Lung (tissue), 12 donors: ENCODE data around the gene ACTL6B. TPM values are rescaled to one million over a fixed set of nuclear protein-coding genes. Genes with fewer than 3 reads are reported as not detected.

Source experiments
- ATAC-seq: fragments of 200-7000 bp; cut with Tn5 transposase; one replicate; pipeline ENCODE4 v1.9.1; 2020; ENCODE audit warnings: moderate number of reproducible peaks; ENCODE audit not compliant: insufficient read depth, low FRiP score
- DNase-seq, 3 donors: peaks; one replicate each; pipeline ENCODE4 v3.0.0-alpha.2; 2013 to 2017
- H3K27ac ChIP-seq, 2 donors: one replicate each; pipeline ENCODE4 v1.5.1; 2013; ENCODE audit warnings: mild to moderate bottlenecking in 2 of 2, moderate library complexity in 2 of 2, control low read depth in 1 of 2, inconsistent platforms in 1 of 2, low read depth in 1 of 2, low read length in 1 of 2
- H3K27me3 ChIP-seq, 3 donors: one replicate each; pipeline ENCODE4 v1.5.1; 2013; ENCODE audit warnings: low read length in 2 of 3; ENCODE audit not compliant: control insufficient read depth in 3 of 3, insufficient read depth in 3 of 3
- H3K36me3 ChIP-seq, 4 donors: one replicate each; pipeline ENCODE4 v1.5.1; 2013; ENCODE audit warnings: low read length in 4 of 4, mild to moderate bottlenecking in 1 of 4, moderate library complexity in 1 of 4; ENCODE audit not compliant: control insufficient read depth in 4 of 4, insufficient read depth in 4 of 4
- H3K4me1 ChIP-seq, 5 donors: one replicate each; pipeline ENCODE4 v1.5.1; 2013; ENCODE audit warnings: low read length in 5 of 5, mild to moderate bottlenecking in 2 of 5, moderate library complexity in 1 of 5; ENCODE audit not compliant: control insufficient read depth in 5 of 5, insufficient read depth in 5 of 5
- H3K4me3 ChIP-seq: one replicate; pipeline ENCODE4 v1.5.1; 2013; ENCODE audit warnings: mild to moderate bottlenecking, control low read depth, moderate library complexity
- H3K9ac ChIP-seq, 2 donors: one replicate each; pipeline ENCODE4 v1.5.1; 2013; ENCODE audit warnings: low read length in 2 of 2, control low read depth in 1 of 2; ENCODE audit not compliant: insufficient read depth in 1 of 2
- H3K9me3 ChIP-seq, 4 donors: one replicate each; pipeline ENCODE4 v1.5.1; 2013; ENCODE audit warnings: low read length in 3 of 4, mild to moderate bottlenecking in 1 of 4, moderate library complexity in 1 of 4; ENCODE audit not compliant: control insufficient read depth in 4 of 4, insufficient read depth in 3 of 4
- CTCF ChIP-seq: IDR thresholded peaks from 2 replicates; pipeline ENCODE4 v1.5.1; 2012; ENCODE audit warnings: mild to moderate bottlenecking; ENCODE audit errors: control extremely low read depth, extremely low read depth
- WGBS, 2 donors: extraction: QIAGEN DNeasy Blood & Tissue Kit; methylation state at CpG; one replicate each; pipeline ENCODE4 v1.1.7; 2013; 5-methylcytosine and 5-hydroxymethylcytosine counted together
- polyA plus RNA-seq, 2 donors: library from polyadenylated mRNA; stranded (reverse); fragments of 200-250 nt; gene quantifications; one replicate each; pipeline ENCODE4 v1.2.1, GENCODE V29; 2013
- total RNA-seq, 2 donors: library from RNA; depleted of rRNA in 1 of 2; stranded (reverse); fragments of >200 nt in 1 of 2; gene quantifications; one replicate each; pipeline ENCODE4 v1.2.1, GENCODE V29; 2014 to 2021
- donor health status: control.
- donor health status: control.
- donor health status: Bipolar disorder and iron deficiency.
- donor health status: healthy.
- donor health status: DM: yes; HTN: yes; CAD: no.

Gene ACTL6B
- total and polyA plus RNA-seq, 4 donors: not detected

- H3K27me3 ChIP-seq: no peaks in the 10 kb centered on the region
- no peak for TF ChIP-seq CTCF
- peaks cover 10 to 70% (median 27%) of the 10 kb centered on the region in 4 donors for H3K36me3 ChIP-seq
- ATAC-seq: no peak
- H3K4me3 ChIP-seq: no peak overlapping the region
- no peak overlapping the region for H3K27ac ChIP-seq
- WGBS, 2 donors: 90 to 95% methylated on average over 17 of the region's 17 CpGs
- DNase-seq: no peak
- no peaks in the 10 kb centered on the region for H3K9me3 ChIP-seq
- no peak overlapping the region for H3K9ac ChIP-seq
- peaks cover 0 to 8% (median 3%) of the 10 kb centered on the region in 5 donors for H3K4me1 ChIP-seq
Measured at GRCh38 chr7:100686822-100687211, 30.6 kb upstream of the ACTL6B start.

- TF ChIP-seq CTCF: no peak
- no peak overlapping the region for H3K4me3 ChIP-seq
- DNase-seq (peak in 1 of 3 donors; percentile 23), ATAC-seq (no peak)
- peaks cover 0 to 6% (median 3%) of the 10 kb centered on the region in 5 donors for H3K4me1 ChIP-seq
- 84% methylated on average over 33 of the region's 33 CpGs for WGBS, 2 donors
- no peaks in the 10 kb centered on the region for H3K9me3 ChIP-seq
- H3K27ac ChIP-seq: no peak overlapping the region
- H3K27me3 ChIP-seq: no peaks in the 10 kb centered on the region
- H3K9ac ChIP-seq: no peak overlapping the region
- peaks cover 10 to 75% (median 28%) of the 10 kb centered on the region in 4 donors for H3K36me3 ChIP-seq
Measured at GRCh38 chr7:100686201-100686821, 30.1 kb upstream of the ACTL6B start.

- Histone ChIP-seq H3K4me3 (no peak overlapping the region), H3K36me3 (peaks cover 10 to 76% (median 29%) of the 10 kb centered on the region in 4 donors), H3K27ac (no peak overlapping the region), H3K27me3 (no peaks in the 10 kb centered on the region), H3K9ac (no peak overlapping the region), H3K9me3 (no peaks in the 10 kb centered on the region), H3K4me1 (peaks cover 0 to 3% (median 0%) of the 10 kb centered on the region in 5 donors)
- no peak for ATAC-seq
- no peak for DNase-seq
- TF ChIP-seq CTCF: no peak
- 94% methylated on average over 17 of the region's 17 CpGs for WGBS, 2 donors
Measured at GRCh38 chr7:100685631-100686145, 29.4 kb upstream of the ACTL6B start.
